ENCODE data around the gene RTF1. TPM values are rescaled to one million over a fixed set of nuclear protein-coding genes. Genes with fewer than 3 reads are reported as not detected.

Gene RTF1
- polyA plus RNA-seq, 2 of the 4 experiments (the other 2 are of a cell fraction) = 21.1 to 22.8 TPM

GRCh38 chr15:41492597-41493204, 75.8 kb downstream of the RTF1 start:
- CTCF ChIA-PET = interaction anchor here (0.6 to 1.6 kb wide), 4 partner anchors 27 to 280 kb away, joined by 3 to 5 read pairs (median 3); no protein-coding TSS in a partner anchor
- peaks cover 16% of the 10 kb centered on the region; the same call in 2 of the 3 replicates for H3K4me1 ChIP-seq

GRCh38 chr15:41493205-41493901, 76.5 kb downstream of the RTF1 start, which contains the start of gene ITPKA:
Gene ITPKA, plus strand, starts transcription at chr15:41493874. Its CDS starts 54 bp downstream, at chr15:41493928.
- peaks cover 16% of the 10 kb centered on the region; the same call in 2 of the 3 replicates for H3K4me1 ChIP-seq
- DNase-seq (ENCODE audit: low read depth in 1 of 2, low spot score in 1 of 2) (peak; percentile 47 to 61), ATAC-seq (peak; percentile 77 to 81), FAIRE-seq (no peak)
- H3K4me3 ChIP-seq = peak within 1 kb of the TSS; percentile 61
- peak within 1 kb of the TSS; percentile 79 to 90 for H3K27ac ChIP-seq
- peak within 1 kb of the TSS; percentile 82 for H3K4me2 ChIP-seq
- H3K9me3 ChIP-seq = no peaks in the 10 kb centered on the region
- WGBS (ENCODE audit: missing lambda C conversion rate) = 0% methylated on average over 14 of the region's 60 CpGs
- CTCF ChIA-PET = interaction anchor here (0.6 to 1.6 kb wide), 5 partner anchors 27 to 280 kb away, joined by 3 to 5 read pairs (median 3); no protein-coding TSS in a partner anchor
- POLR2A ChIA-PET = interaction anchor here (1.3 to 1.8 kb wide), 2 partner anchors 51 to 129 kb away, joined by 4 to 10 read pairs; partner anchors contain the start of gene RPAP1
- TF ChIP-seq EHMT2 (IDR thresholded peaks at IDR 0.05; ENCODE audit: low read depth) (no peak), MAFK (IDR thresholded peaks at IDR 0.05; ENCODE audit: partially characterized antibody) (no peak), HMGXB4 (CRISPR knock-in tag; IDR thresholded peaks at IDR 0.05; ENCODE audit: borderline replicate concordance) (no peak), MAX (IDR thresholded peaks at IDR 0.05) (0 out of 2 replicates have a peak, but pooled peaks have one; percentile 24), EHF (CRISPR knock-in tag; IDR thresholded peaks at IDR 0.05) (no peak), FOSL2 (IDR thresholded peaks at IDR 0.05) (no peak), FOSL2 (CRISPR knock-in tag; IDR thresholded peaks at IDR 0.05) (no peak), POLR2A (IDR thresholded peaks at IDR 0.05; ENCODE audit: low read length) (no peak), EP300 (IDR thresholded peaks at IDR 0.05) (no peak), ATOH8 (CRISPR knock-in tag; IDR thresholded peaks at IDR 0.05; ENCODE audit: low read depth) (no peak), PHF8 (IDR thresholded peaks at IDR 0.05; ENCODE audit: borderline replicate concordance, low read depth) (peak; percentile 45; the same call in 1 of the 2 replicates), NPAS2 (CRISPR knock-in tag; IDR thresholded peaks at IDR 0.05; ENCODE audit: borderline replicate concordance) (no peak), ZC3H11A (IDR thresholded peaks at IDR 0.05) (no peak)
- TF ChIP-seq, protein P1, sequence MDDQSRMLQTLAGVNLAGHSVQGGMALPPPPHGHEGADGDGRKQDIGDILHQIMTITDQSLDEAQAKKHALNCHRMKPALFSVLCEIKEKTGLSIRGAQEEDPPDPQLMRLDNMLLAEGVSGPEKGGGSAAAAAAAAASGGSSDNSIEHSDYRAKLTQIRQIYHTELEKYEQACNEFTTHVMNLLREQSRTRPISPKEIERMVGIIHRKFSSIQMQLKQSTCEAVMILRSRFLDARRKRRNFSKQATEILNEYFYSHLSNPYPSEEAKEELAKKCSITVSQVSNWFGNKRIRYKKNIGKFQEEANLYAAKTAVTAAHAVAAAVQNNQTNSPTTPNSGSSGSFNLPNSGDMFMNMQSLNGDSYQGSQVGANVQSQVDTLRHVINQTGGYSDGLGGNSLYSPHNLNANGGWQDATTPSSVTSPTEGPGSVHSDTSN (IDR thresholded peaks at IDR 0.05) = no peak
- TF ChIP-seq, protein P2, sequence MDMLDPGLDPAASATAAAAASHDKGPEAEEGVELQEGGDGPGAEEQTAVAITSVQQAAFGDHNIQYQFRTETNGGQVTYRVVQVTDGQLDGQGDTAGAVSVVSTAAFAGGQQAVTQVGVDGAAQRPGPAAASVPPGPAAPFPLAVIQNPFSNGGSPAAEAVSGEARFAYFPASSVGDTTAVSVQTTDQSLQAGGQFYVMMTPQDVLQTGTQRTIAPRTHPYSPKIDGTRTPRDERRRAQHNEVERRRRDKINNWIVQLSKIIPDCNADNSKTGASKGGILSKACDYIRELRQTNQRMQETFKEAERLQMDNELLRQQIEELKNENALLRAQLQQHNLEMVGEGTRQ (IDR thresholded peaks at IDR 0.05) = no peak
- TF ChIP-seq, protein P3, sequence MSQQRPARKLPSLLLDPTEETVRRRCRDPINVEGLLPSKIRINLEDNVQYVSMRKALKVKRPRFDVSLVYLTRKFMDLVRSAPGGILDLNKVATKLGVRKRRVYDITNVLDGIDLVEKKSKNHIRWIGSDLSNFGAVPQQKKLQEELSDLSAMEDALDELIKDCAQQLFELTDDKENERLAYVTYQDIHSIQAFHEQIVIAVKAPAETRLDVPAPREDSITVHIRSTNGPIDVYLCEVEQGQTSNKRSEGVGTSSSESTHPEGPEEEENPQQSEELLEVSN (IDR thresholded peaks at IDR 0.05; ENCODE audit: borderline replicate concordance, low read depth) = peak; percentile 86

More at GRCh38 chr15:41492597-41493204, 75.8 kb downstream of the RTF1 start:
- ATAC-seq (no peak), DNase-seq (ENCODE audit: low read depth in 1 of 2, low spot score in 1 of 2) (no peak), FAIRE-seq (no peak)
- TF ChIP-seq, protein P4, sequence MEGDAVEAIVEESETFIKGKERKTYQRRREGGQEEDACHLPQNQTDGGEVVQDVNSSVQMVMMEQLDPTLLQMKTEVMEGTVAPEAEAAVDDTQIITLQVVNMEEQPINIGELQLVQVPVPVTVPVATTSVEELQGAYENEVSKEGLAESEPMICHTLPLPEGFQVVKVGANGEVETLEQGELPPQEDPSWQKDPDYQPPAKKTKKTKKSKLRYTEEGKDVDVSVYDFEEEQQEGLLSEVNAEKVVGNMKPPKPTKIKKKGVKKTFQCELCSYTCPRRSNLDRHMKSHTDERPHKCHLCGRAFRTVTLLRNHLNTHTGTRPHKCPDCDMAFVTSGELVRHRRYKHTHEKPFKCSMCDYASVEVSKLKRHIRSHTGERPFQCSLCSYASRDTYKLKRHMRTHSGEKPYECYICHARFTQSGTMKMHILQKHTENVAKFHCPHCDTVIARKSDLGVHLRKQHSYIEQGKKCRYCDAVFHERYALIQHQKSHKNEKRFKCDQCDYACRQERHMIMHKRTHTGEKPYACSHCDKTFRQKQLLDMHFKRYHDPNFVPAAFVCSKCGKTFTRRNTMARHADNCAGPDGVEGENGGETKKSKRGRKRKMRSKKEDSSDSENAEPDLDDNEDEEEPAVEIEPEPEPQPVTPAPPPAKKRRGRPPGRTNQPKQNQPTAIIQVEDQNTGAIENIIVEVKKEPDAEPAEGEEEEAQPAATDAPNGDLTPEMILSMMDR (IDR thresholded peaks at IDR 0.05) = no peak
- no peak for TF ChIP-seq HES2 (IDR thresholded peaks at IDR 0.05)
- no peak for TF ChIP-seq RCOR1 (IDR thresholded peaks at IDR 0.05; ENCODE audit: low read depth, low read length)
- TF ChIP-seq POLR2AphosphoS2 (conservative IDR thresholded peaks at IDR 0.05; ENCODE audit: low read length) = no peak
- TF ChIP-seq MYC (IDR thresholded peaks at IDR 0.05; ENCODE audit: borderline replicate concordance, low read length) = no peak
- TF ChIP-seq HOXB5 (CRISPR knock-in tag; IDR thresholded peaks at IDR 0.05) = no peak
- TF ChIP-seq NR3C1 (IDR thresholded peaks at IDR 0.05) = no peak
- TF ChIP-seq, protein P3 (IDR thresholded peaks at IDR 0.05; ENCODE audit: borderline replicate concordance, low read depth) = no peak
- TF ChIP-seq ZNF302 (CRISPR knock-in tag; IDR thresholded peaks at IDR 0.05) = no peak
- no peak for TF ChIP-seq TFCP2L1 (CRISPR knock-in tag; IDR thresholded peaks at IDR 0.05)
- TF ChIP-seq PHF8 (IDR thresholded peaks at IDR 0.05; ENCODE audit: borderline replicate concordance, low read depth) = no peak
- Histone ChIP-seq H3K27ac (peak overlapping the region; percentile 79 to 90), H3K4me2 (peak overlapping the region; percentile 82), H3K4me3 (peak overlapping the region; percentile 61), H3K9me3 (no peaks in the 10 kb centered on the region)
- WGBS (ENCODE audit: missing lambda C conversion rate) = 27% methylated on average over 13 of the region's 15 CpGs
- POLR2A ChIA-PET = interaction anchor here (1.3 to 1.8 kb wide), 2 partner anchors 51 to 130 kb away, joined by 4 to 10 read pairs; partner anchors contain the start of gene RPAP1

All from A549 (cell line).